SK-N-MC (cell line): ENCODE results near the gene TTC1.

Source experiments
- EZH2 ChIP-seq: fragments of 200-600 bp; sonication (generic); IDR thresholded peaks from one replicate; pipeline ENCODE4 v1.6.1; 2017; ENCODE audit warnings: antibody characterized with exemption
- POLR2AphosphoS5 ChIP-seq: IDR thresholded peaks from 2 replicates; pipeline ENCODE4 v1.6.1; 2012; ENCODE audit warnings: mild to moderate bottlenecking, low read depth, low read length, borderline replicate concordance

- TF ChIP-seq POLR2AphosphoS5 (no peak), EZH2 (no peak)
Measured at GRCh38 chr5:160092960-160093707, 84.2 kb downstream of the TTC1 start.
